GM10266 (cell line): ENCODE measurements around the gene HAS3.
"Not testable (repeated sequence)": the region's sequence is repeated elsewhere in the genome, so short reads cannot be mapped to it uniquely, and the experiment has no call there.

Experiments used
- DNase-seq: peaks from one replicate; pipeline ENCODE4 v3.0.0; 2012; ENCODE audit errors: extremely low spot score
- CTCF ChIP-seq: IDR thresholded peaks from 2 replicates; pipeline ENCODE4 v1.5.1; 2012; ENCODE audit warnings: mild to moderate bottlenecking, low read depth; ENCODE audit not compliant: control insufficient read depth, insufficient read depth; ENCODE audit errors: missing control alignments

Gene HAS3

GRCh38 chr16:69126221-69126620 lies 20.8 kb downstream of the HAS3 start:
- no peak for DNase-seq
- no peak for TF ChIP-seq CTCF

DNA sequence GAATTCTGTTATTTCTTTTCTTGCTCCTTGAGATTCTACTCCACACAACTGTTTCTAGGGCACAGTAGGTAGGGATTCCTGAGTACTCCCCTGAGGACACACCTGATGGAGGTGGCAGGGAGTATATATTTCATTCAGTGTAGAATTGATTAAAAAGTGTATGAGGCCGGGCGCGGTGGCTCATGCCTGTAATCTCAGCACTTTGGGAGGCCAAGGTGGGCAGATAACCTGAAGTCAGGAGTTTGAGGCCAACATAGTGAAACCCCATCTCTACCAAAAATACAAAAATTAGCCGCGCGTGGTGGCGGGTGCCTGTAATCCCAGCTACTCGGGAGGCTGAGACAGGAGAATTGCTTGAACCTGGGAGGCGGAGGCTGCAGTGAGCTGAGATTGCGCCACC lies 21.3 kb downstream of the HAS3 start:
- DNase-seq, result not testable (repeated sequence)

GRCh38 chr16:69127966-69128510 lies 22.6 kb downstream of the HAS3 start:
- no peak for TF ChIP-seq CTCF
- no peak for DNase-seq

DNA sequence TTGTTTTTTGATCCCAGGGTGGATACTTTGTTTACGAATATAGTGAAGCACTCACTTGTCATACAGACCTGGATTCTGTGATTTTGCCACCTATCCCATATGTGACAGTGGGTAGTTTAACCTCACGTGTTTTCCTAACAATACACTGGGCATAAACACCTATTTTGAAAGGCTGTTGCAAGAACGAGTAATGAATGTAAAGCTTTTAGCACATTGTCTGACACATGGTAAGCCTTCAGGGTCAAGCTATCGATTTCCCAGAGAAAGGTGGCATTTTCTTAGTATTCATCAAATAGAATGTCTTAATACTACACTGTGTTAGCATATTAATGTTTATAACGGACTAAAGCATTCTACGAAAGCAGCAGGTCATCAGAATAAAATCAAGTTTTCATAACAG lies 25.0 kb downstream of the HAS3 start:
- no peak for TF ChIP-seq CTCF
- no peak for DNase-seq

GRCh38 chr16:69131167-69131838 lies 25.9 kb downstream of the HAS3 start:
- DNase-seq, result peak; percentile 54
- TF ChIP-seq CTCF, result no peak

GRCh38 chr16:69131839-69132423 lies 26.5 kb downstream of the HAS3 start:
- no peak for TF ChIP-seq CTCF
- DNase-seq, result peak; percentile 95

DNA sequence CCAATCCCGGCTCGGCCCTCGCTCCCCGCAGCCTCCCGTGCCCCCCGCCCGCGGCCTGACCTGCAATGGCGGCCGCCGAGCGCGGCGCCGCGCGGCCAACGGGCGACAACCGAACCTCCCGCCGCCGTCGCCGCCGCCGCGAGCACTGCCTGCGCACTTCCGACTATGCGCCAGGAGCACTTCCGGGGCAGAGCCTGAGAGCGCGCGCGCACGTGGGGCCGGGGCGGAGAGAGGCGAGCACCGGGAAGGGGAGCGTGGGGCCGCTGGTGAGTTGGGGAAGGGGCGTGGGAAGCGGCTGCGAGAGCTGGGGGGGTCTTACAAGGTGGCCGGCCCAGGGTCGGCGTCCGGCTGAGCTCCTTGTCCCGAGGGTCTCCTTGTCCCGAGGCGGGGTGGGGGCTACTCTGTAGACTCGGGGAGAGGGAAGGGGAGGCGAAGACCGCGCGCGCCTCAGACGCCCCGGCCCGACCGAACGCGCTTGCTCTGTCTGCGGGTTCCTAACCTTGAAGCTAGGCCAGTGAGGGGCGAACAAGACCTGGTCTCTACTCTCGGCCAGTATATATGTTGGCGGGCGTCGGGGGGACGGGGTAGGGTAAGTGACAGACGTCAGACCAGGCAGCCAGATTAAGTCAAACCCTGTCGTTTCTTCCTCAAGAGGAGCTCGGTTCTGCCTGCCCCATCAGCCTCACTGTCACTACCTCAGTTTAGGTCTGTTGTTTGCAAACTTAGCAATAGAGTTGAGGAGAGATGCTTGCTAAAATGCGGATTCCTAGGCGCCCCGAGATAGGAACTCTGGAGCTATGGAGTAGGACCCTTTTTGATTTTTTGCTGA lies 27.2 kb downstream of the HAS3 start, which contains the start of the genes CHTF8 and UTP4:
CHTF8 (minus strand) TSS at position 165 of the 829 bp plus-strand sequence. CDS start 11,130 bp downstream, outside the sequence.
UTP4 (plus strand) TSS at position 226 of the 829 bp plus-strand sequence. CDS start 811 bp downstream, outside the sequence.
- peak; percentile 91 for DNase-seq
- no peak for TF ChIP-seq CTCF
